HG02870 (cell line): Measurements from ENCODE around the gene DPYSL4.

Experiments
- ATAC-seq: cut with Tn5 transposase; IDR thresholded peaks from one replicate; pipeline ENCODE4 v1.9.1; 2021; ENCODE audit warnings: mild to moderate bottlenecking, moderate library complexity; ENCODE audit not compliant: unreplicated experiment

DPYSL4 gene

DNA sequence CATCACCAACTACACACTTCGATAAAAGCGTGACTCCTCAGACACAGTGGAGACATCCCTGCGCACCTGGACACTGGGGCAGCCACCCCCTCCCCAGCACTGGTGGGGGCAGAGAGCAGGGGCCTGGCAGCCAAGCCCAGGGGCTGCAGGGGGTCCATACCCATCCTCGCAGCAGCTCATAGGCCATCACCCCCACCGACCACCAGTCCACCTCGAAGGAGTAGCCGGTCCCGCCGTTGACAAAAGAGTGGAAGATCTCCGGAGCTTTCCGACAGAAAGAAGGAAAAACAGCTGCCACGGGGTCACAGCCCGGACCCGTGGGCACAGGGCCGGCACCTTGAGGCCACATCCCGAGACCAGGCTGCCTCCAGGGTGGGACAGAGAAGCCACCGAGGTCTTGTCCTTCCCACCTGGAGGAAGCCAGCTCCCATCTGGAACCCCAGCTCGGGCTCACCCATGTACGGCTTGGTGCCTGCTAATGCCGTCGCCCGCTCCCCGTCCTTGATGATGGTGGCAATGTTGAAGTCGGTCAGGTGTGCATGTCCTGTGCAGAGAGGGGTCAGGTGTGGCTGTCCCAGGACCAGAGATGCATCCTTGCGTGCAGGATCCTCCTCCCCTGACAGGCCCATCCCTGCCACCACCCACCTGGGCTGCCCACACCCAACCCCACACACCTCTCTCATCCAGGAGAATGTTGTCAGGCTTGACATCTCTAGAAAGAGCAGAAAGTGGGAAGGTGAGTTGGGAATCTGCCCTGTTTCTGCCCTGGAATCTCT is 38.5 kb downstream of the DPYSL4 start:
- no peak for ATAC-seq

DNA sequence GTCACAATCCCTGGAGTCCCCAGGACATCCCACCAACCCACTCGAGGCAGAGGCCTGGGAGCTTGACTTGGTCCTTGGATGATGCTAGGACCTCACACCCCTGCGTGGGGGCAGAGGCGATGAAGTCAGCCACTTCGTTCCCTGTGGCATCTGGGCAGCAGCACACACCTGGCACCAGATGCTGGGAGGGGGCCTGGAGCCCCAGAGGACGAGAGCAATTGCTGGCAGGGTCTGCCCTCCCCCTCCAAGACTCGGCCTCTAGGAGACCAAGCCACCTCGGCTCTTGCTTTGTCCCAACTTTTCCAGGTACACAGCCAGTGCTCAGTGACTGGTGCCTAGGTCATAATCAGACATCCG is 39.1 kb downstream of the DPYSL4 start:
- ATAC-seq = no peak

DNA sequence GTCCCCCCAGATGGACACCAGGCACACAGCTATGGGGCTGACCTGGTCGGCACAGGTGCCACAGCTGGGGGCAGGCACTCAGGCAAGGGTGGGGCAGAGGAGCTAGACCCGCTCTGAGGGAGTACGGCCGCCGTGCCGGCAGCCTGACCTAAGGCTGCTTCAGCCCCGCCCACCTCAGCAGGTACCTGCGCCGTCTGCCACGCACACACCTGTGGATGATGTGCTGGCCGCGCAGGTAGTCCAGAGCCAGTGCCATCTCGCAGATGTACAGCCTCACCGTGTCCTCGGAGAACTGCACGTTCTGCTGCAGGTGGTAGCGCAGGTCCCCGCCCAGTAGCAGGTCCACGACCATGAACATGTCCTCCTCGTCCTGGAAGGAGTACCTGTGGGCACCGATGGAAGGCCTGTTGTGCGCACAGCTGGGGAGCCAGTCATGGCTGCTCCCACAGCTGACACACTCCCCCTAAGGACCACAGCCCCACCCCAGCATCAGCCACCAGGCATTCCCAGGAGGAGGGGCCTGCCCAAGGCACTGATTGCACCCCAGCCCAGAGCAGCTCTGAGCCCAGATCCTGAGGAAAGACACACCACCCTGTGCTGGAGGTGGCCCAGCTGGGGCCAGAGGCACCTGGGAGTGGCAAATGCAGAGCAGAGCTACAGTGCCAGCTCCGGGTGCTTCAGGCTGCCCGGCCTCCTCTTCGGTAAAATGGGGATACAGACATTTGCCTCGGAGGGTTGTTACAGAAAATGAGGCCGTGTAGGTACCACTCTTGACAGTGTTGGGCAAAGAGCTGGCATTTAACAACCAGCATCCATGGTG is 40.0 kb downstream of the DPYSL4 start:
- no peak for ATAC-seq

DNA sequence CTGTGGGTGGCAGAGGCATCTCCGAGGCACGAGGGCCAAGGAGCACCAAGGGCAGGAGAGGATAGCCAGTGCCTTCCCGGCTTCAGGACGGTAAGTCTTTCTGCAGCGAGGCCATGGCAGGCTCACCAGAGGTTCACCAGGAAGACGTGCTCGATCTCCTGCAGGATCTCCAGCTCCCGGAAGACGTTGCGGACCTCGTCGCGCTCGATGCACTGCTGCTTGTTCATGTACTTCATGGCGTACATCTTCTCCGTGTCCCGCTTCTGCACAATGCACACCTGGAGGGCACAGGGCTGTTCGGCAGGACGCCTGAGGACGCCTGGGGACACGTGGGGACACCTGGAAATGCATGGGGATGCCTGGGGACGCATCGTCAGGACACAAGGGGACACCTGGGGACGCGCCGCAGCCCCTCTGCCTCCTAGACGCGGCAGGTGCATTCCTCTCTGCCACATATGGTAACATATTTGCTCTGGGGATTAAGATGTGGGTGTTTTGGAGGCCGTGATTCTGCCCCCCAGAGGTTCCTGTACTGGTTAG is 41.2 kb downstream of the DPYSL4 start:
- no peak for ATAC-seq

DNA sequence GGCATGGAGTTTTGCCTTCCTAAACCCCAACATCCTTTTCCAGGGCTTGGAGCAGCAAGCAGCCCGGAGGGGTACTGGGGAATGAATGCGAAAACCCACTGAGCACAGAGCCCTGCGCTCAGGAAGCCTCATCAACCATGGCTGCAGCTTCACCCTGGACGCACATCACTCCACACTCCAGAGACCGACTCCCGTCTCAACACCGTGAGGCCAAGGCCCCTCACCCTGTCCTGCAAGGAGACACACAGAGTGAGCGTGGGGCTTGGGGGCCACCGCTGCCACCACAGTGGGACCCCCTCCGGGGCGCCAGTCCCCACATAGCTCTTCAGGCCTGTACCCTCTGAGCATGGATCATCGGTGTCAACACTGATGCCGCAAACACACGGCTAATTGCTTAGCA is 41.9 kb downstream of the DPYSL4 start:
- ATAC-seq = no peak

DNA sequence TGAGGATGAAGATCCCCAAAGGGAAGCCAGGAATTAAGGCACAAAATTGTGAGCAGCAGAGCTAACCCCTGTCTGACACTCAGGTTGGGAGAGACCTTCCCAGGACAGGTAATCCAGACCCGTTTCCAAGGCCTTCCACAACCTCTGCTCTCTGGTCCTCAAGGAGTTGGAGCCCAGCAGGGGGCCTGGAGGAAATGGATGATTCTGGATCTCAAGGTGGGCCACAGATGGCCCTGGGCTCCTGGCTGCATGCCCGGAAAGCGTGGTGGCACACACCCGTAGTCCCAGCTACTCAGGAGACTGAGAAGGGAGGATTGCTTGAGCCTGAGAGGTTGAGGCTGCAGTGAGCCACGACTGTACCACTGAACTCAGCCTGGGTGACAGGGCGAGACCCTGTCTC is 42.3 kb downstream of the DPYSL4 start:
- ATAC-seq = no peak

DNA sequence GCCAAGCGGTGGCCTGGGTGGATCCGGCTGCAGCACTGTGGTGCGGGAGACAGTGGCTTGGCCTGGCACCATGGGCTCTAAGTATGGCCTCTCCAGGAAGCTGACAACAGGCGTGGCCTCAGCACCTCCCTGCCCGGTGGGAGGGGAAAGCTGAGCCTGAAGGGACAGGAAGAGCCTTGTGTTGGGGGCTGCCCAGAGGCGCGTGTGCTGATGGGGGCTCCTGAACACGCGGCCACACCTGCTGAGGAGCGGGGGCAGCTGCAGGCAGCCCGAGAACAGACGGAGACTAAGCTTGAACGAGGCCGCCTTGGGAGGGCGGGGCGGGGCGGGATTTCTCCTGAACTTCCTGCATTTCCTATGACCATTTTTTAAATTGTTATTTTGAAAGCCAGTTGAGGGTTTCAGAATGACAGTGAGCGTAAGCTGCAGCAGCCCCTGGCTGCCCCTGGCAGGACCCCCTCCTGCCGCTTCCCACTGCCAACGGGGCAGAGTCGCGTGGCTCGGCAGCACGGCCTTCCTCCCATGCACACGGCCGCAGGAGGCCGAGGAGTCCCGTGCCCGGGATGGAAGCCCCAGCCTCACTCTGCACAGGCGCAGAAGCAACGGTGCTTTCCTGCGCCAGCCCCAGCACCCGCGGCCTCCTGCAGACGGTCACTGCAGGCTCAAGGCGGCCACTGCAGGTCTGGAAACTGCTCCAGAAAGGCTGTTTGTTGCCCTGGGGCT is 43.2 kb downstream of the DPYSL4 start:
- ATAC-seq = peak; percentile 59

DNA sequence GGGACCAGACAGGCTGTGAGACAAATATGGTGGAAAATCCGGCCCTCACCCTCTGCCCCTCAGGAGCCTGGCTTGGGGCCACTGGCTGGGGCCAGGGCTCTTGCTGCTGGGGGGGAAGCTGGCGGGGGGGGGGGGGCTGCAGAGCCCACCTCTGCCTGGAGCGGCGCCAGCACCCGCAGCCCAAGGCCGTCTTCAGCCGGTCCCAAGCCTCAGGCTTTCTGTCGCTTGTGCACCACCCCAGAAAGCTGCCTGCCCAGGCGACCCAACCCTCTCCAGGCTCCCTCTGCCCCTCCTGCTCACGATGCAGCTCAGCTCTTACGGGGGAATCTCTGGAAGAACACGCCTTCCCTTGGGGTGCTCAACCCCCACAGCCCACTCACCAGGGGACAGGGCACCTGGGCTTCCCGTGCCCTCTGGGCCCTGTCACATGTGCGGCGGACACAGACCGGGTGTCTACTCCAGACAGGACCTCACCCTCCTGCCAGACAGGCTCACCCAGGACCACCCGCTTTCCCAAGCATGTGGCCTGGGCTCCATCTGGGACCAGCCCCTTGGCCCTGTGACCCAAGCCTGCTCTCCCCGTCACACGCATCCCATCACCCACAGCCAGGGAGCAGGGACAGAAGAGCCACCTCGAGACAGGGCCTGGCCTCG is 43.9 kb downstream of the DPYSL4 start:
- no peak for ATAC-seq

DNA sequence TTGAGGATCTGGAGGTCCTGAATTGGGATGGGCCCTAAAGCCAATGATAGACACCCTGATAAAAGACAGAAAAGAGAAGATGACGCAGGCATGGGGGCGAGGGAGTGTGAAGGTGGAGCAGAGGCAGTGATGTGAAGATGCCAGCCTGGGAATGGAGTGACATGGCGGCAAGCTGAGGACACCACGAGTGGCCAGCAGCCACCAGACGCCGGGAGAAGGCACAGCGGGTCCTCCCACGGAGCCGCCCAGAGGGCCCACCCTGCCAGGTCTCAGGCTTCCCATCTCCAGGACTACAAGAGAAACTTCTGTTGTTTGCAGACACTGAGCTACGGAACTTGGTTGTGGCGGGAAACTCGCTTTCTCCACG is 44.9 kb downstream of the DPYSL4 start:
- no peak for ATAC-seq

DNA sequence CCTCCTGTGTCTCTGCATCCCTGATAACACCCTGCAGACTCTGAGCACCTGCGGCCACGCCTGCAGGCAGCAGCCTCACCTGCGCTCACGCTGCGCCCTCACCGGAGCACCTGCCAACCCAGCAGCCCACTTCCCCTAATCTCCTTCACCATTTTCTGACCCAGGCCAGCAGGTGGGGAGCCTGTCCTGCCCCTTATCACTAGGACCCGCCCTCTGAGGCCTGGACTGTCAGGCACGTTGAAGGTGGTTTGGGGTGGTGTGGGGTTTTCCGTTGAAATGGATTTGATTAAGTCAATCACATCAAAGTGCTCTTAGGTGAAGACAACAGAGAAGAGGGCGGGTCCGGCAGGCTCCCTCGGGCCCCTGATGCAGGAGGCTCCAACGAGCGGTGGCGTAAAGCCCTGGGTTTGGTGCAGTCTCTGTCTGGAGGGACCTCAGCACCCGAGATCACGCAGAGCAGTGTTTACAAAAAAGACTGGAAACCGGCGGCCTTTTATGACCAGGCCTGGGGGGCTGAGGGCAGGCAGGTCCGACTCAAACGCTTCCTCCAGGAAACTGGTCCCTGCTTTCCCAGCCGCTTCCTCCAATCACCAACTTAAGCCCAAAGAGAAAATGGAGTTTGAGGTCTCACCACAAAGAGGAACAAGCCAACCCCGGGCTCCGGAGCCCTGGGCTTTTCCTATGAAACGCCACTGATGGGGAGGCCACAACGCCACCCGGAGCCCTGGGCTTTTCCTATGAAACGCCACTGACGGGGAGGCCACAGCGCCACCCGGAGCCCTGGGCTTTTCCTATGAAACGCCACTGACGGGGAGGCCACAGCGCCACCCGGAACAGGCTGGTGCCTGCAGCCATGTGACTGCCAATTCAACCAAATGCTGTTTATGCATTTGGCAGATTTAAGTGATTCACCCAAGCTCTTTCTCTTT is 45.5 kb downstream of the DPYSL4 start:
- ATAC-seq = no peak

DNA sequence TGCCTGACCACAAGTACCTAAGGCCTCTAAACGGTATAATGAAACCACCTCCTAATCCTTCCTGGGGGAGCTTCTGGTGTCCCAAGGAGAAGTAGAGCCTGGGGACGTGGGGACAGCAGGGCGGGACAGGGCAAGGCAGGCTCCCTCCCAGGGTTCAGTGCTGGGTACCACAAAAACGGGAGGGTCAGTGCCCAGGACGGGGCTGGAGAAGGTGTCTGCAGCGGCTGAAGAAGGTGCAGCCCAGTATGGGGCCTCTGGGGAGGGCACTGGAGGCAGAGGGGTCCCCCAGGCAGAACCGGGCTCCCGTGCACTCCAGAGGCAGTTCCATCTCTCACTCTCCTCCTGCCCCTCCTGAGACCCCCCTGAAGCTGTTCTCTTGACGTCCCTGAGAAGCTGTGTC is 46.2 kb downstream of the DPYSL4 start:
- no peak for ATAC-seq

DNA sequence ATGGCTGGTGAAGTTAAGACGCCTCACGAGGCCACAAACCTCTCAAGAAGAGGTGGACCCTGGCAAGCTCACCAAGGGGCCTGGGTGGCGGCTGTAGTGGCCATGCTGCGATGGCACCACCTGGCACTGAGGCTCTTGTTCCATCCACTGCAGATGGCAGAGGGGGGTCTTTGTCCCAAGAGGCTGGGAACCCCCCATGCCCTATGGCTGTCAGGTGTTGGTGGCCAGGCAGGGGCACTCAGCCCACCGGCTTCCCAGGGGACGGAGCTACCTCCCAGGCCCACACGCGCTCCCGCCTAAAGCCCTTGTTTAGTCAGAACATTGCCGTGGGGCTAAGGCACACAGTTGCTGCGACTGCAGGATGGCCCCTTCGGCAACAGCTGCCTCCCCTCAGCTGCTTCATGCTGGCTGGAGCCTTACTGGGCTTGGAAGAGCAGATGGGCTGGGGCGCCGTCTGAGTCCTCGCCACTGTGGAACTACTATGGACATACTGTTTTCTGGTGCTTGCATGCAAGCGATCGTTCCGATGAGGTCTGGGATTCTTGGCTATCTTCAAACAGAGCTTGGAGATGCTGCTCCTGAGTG is 46.8 kb downstream of the DPYSL4 start:
- no peak for ATAC-seq

DNA sequence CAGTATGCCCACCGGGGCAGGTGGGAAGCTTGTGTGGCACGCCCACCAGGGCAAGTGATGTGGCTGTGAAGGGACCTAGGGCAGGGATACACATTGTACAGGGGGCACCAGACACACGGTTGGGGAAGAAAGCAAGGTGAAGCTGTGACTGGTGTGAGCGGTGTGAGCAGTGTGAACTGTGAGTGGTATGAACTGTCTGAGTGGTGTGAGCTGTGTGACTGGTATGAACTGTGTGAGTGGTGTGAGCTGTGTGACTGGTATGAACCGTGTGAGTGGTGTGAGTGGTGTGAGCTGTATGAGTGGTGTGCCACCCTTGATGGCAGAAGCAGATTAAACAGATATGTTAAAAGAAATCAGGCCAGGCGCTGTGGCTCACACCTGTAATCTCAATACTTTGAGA is 48.1 kb downstream of the DPYSL4 start:
- no peak for ATAC-seq

DNA sequence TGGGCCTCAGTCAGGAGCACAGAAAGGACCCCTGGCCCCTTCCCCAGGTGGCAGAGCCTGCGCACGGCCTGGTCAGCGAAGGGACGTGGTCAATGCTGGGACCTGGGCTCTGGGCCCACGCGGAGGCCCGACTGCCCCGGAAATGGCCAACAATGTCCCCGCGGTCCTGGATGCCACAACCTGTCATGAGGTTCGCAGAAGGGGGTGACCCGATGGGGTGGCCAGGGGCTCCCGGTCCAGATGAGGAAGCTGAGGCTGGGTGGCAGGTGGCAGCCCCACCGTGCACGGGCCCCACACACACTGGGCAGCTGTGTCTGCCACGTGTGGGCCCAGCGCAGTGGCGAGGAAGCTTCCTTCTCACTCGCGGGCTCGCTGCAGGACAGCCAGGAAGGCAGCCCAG is 49.4 kb downstream of the DPYSL4 start:
- no peak for ATAC-seq

DNA sequence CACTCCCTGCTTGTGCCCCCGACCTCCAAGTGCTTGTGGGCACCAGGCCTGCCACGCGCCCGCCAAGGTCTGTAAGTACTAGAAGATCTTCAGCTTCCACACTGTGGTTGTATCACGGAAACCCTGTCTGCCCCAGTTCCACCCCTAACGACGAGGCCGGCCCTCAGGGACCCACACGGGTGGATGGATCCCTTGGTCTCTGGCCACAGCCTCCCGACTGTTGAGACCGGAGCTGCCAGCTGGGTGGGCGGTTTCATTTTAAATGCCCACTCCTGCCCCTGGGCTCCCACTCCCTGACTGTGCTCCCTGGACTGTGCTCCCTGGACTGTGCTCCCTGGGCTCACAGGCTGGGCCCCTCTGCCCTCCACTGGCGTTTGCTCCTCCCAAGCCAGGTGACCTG is 50.1 kb downstream of the DPYSL4 start:
- ATAC-seq = no peak

DNA sequence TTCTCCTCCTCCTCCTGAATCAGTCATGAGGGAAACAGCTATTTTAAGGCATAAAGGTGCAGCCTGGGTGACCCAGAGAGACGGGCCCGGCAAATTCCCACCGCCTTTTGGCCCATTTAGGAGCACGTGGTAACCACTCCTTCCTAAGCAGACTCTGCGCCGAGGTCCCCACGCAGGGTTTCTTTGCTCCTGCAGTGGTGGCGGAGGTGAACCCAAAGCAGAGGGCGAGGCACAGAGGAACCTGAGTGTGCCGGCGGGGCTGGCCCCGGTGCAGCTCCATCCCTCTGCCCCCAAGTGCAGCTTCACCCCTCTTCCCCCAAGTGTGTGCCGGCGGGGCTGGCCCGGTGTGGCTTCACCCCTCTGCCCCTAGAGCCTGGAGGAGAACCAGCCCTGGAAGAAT is 50.6 kb downstream of the DPYSL4 start:
- no peak for ATAC-seq

DNA sequence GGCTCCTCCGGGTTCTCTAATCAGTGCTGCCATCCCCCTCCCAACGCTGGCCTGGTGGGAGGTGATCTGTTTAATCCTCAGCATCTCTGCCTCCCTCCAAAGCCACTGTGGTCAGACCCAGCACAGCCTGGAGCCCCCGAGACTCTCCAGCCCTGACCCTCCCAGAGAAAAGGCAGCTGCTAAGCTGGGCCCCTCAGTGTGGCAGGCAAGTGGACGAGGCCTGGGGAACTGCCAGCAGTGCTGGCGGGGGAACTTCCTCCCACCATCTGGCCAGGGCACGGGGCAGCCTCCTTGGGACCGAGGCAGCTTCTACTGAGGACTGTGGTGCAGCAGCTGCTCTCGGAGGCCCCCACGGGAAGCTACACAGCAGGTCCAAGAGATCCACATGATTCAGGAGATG is 51.1 kb downstream of the DPYSL4 start:
- ATAC-seq = no peak

DNA sequence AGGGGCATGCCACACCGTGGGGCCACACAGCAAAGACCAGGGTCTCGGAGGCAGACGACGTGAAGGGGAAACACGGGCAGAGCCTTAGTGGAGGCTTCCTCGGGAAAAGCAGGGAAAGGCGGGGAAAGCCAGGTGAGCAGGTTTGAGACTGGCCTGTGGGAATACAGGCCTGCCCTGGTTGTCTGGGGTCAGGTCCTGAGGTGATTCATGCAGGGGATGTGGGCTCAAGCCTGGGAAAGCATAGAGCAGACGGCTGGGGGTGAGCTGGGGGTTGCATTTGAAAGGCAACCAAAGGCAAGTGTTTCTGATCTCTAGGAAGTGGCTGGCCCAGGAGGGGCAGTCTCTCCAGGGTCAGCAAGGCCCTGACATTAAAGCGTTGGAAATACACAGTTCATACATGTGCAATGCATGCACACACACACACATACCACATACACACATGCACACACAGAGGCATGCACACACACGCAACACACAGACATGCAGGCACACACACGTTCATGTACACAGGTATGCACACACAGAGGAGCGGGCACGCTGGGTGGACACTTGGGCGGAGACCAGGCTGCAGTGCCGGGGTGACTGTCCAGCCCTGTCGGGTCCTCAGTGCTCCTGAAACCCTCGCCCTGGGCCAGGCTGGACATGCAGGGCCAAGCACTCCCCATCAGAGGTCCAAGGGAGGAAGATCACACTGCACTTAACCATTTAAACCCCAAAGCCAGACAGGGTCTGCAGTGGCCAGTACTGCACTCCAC is 51.8 kb downstream of the DPYSL4 start:
- no peak for ATAC-seq
